ENCODE measurements around the gene POLN. TPM values are rescaled to one million over a fixed set of nuclear protein-coding genes. Genes with fewer than 3 reads are reported as not detected.

POLN gene
- total RNA-seq, 4 donors from 2014 or later, result 0.27 to 2.6 (median 1.4) TPM

DNA sequence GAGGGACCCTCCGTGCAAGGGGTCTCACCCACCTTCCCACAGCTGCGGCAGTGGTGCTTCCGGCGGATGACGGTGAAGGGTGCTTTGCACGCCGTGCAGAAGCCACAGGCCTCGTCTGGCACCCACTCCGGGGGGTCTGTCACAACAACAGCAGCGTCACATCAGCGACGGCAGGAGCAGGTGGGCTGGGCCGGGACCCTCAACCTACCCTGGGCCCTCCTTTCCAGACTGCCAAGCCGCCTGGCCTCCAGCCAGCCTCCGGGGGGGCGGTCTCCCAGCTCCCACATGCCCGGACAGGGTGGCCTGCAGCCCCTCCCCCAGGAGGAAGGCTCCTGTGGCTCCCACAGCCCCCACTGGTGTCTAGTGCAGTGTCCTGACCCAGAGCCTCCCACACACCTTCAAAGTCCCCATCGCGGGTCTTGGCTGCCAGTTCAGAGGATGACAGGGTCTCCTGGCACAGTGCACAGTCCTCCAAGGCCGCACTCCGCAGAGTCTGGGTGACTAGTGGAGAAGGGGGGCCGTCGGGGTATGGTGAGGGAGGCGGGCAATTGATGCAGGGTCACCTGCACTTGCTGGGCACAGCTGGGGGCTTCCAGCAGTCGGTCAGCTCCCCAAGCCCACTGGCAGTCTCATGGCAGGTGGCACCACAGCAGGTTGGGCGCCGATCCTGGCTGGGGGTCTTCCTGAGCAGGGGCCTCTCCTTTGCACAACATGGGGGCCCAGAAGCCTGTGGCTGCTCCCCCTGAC, 29.5 kb upstream of the POLN start:
- Histone ChIP-seq H3K27me3 (no peaks in the 10 kb centered on the region), H3K4me3 (no peak overlapping the region), H3K4me1 (peaks cover 0 to 4% (median under 1%) of the 10 kb centered on the region in 4 donors), H3K36me3 (no peaks in the 10 kb centered on the region), H3K27ac (no peak overlapping the region), H3K9me3 (no peaks in the 10 kb centered on the region)
- no peak for DNase-seq
- no peak for TF ChIP-seq POLR2A (IDR thresholded peaks at IDR 0.05)
- no peak for TF ChIP-seq POLR2AphosphoS5 (IDR thresholded peaks at IDR 0.05)
- no peak for TF ChIP-seq EP300 (IDR thresholded peaks at IDR 0.05; ENCODE audit: low read depth)
- TF ChIP-seq, protein P1, sequence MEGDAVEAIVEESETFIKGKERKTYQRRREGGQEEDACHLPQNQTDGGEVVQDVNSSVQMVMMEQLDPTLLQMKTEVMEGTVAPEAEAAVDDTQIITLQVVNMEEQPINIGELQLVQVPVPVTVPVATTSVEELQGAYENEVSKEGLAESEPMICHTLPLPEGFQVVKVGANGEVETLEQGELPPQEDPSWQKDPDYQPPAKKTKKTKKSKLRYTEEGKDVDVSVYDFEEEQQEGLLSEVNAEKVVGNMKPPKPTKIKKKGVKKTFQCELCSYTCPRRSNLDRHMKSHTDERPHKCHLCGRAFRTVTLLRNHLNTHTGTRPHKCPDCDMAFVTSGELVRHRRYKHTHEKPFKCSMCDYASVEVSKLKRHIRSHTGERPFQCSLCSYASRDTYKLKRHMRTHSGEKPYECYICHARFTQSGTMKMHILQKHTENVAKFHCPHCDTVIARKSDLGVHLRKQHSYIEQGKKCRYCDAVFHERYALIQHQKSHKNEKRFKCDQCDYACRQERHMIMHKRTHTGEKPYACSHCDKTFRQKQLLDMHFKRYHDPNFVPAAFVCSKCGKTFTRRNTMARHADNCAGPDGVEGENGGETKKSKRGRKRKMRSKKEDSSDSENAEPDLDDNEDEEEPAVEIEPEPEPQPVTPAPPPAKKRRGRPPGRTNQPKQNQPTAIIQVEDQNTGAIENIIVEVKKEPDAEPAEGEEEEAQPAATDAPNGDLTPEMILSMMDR (IDR thresholded peaks at IDR 0.05), result no peak
- in situ Hi-C loops (cut with MboI; ENCODE audit: low pct_ligation_motif_present in 1 of 4, low pct_unique_long_range_greater_than_20kb in 1 of 4, low sequenced_read_pairs in 3 of 4) (loop anchor here in 1 of 4 donors (10.0 kb wide), 1 partner anchor 47 kb away; no protein-coding TSS in a partner anchor), intact Hi-C loops (cut with DNase I; ENCODE audit: low total_unique reads) (no loop called here)
- WGBS, 2 donors (ENCODE audit: low coverage in 1 of 2), result 89% methylated on average over 22 of the region's 27 CpGs; no CpG with 5 or more reads in 1 of the 2 donors

DNA sequence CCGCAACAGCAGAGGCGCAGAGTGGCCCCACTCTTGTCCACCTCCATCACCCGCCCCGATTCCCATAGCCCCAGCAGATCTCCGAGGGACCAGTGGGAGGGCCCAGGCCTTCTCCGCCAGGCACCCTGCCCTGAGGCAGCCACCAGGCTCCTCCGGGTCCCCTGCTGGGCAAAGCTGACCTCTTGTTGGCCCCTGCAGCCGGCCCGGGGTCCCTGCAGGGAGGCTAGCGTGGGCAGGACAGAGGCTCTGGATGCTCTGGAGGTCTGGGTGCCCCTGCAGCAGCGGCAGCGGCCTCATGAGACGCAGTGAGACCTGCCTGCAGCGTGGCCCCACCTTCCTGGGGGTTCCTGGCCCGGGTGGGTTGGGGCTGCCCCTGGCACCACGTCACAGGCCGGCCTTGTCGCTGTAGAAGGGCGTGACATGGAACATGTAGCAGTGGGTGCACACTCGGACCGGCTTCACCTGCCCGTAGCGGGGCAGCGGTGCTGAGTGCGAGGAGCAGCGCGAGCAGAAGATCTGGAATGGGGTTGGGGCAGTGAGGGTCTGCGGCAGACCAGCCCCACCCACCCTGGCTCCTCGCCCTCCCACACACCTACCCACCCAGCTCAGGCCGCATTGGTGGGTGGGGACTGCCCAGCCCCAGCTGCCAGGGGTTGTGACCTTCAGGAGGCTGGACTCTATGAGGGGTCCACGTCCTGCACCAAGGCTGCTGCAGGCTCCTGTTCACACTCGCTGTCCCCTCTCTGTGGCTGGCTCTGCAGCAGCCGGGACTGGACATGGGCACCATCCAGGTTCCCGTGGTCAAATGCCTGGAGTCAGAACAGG, 28.6 kb upstream of the POLN start:
- H3K27me3 ChIP-seq, result no peaks in the 10 kb centered on the region
- TF ChIP-seq, protein P1 (IDR thresholded peaks at IDR 0.05), result no peak
- TF ChIP-seq EP300 (IDR thresholded peaks at IDR 0.05; ENCODE audit: low read depth), result no peak
- TF ChIP-seq POLR2A (IDR thresholded peaks at IDR 0.05), result no peak
- TF ChIP-seq POLR2AphosphoS5 (IDR thresholded peaks at IDR 0.05), result no peak
- DNase-seq, result no peak
- in situ Hi-C loops (cut with MboI; ENCODE audit: low pct_ligation_motif_present in 1 of 4, low pct_unique_long_range_greater_than_20kb in 1 of 4, low sequenced_read_pairs in 3 of 4) (loop anchor here in 1 of 4 donors (10.0 kb wide), 1 partner anchor 46 kb away; no protein-coding TSS in a partner anchor), intact Hi-C loops (cut with DNase I; ENCODE audit: low total_unique reads) (no loop called here)
- peaks cover 6 to 13% (median 9%) of the 10 kb centered on the region in 4 donors for H3K4me1 ChIP-seq
- H3K9me3 ChIP-seq, result no peaks in the 10 kb centered on the region
- H3K27ac ChIP-seq, result no peak overlapping the region
- WGBS, 2 donors (ENCODE audit: low coverage in 1 of 2), result 92% methylated on average over 20 of the region's 34 CpGs; no CpG with 5 or more reads in 1 of the 2 donors
- H3K36me3 ChIP-seq, result no peaks in the 10 kb centered on the region
- no peak overlapping the region for H3K4me3 ChIP-seq

DNA sequence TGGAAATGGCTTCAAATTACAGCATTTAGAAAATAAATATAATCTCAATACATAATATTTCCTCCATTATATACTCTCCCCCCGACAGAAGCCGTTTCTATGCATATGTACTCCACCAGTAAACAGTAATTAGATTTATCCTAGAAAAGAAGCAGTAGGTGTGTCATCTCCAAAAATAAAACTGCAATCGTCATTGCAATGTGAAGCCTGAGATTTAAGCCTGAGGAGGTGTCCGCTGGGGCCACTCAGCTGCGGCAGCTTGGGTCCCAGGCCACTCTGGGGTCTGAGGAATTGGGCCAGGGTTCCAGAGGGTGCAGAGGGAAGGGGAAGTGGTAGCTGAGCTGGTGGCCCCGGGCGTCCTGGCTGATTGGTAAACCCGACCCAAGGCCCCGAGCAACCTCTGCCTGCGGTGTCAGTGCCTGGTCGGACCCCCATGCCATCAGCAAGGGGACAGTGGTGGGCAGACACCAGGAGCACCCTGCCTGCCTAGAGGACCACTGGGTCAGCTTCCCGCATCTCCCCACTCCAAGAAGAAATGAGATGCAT, 27.8 kb upstream of the POLN start:
- intact Hi-C loops (cut with DNase I; ENCODE audit: low total_unique reads) (no loop called here), in situ Hi-C loops (cut with MboI; ENCODE audit: low pct_ligation_motif_present in 1 of 4, low pct_unique_long_range_greater_than_20kb in 1 of 4, low sequenced_read_pairs in 3 of 4) (loop anchor here in 1 of 4 donors (10.0 kb wide), 1 partner anchor 45 kb away; no protein-coding TSS in a partner anchor)
- Histone ChIP-seq H3K27me3 (no peaks in the 10 kb centered on the region), H3K4me3 (no peak overlapping the region), H3K36me3 (no peaks in the 10 kb centered on the region), H3K9me3 (no peaks in the 10 kb centered on the region), H3K4me1 (peaks cover 6 to 19% (median 9%) of the 10 kb centered on the region in 4 donors), H3K27ac (no peak overlapping the region)
- DNase-seq, result no peak
- TF ChIP-seq EP300 (IDR thresholded peaks at IDR 0.05; ENCODE audit: low read depth), result no peak
- TF ChIP-seq, protein P1 (IDR thresholded peaks at IDR 0.05), result no peak
- no peak for TF ChIP-seq POLR2AphosphoS5 (IDR thresholded peaks at IDR 0.05)
- WGBS, 2 donors (ENCODE audit: low coverage in 1 of 2), result 85% methylated on average over 12 of the region's 12 CpGs; no CpG with 5 or more reads in 1 of the 2 donors

DNA sequence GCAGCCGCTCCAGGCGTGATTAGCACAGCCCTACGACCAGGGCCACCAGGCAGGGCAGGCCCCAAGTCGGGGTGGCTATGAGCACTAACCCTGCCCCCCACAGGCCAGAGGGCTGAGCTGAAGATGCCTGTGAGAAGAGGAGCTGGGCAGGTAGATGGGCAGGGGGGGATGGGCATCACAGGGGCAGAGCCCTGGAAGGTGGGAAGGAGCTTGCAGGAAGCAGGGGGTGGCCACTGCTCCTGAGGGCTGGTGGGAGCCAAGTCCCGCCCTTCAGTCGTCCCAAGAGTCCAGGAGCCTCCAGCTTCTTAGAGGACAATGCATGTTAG, 27.2 kb upstream of the POLN start:
- in situ Hi-C loops (cut with MboI; ENCODE audit: low pct_ligation_motif_present in 1 of 4, low pct_unique_long_range_greater_than_20kb in 1 of 4, low sequenced_read_pairs in 3 of 4) (no loop called here), intact Hi-C loops (cut with DNase I; ENCODE audit: low total_unique reads) (no loop called here)
- H3K27me3 ChIP-seq, result no peaks in the 10 kb centered on the region
- H3K4me3 ChIP-seq, result no peak overlapping the region
- H3K4me1 ChIP-seq, result peaks cover 6 to 19% (median 9%) of the 10 kb centered on the region in 4 donors
- DNase-seq, result no peak
- TF ChIP-seq, protein P1 (IDR thresholded peaks at IDR 0.05), result no peak
- TF ChIP-seq POLR2AphosphoS5 (IDR thresholded peaks at IDR 0.05) (no peak), EP300 (IDR thresholded peaks at IDR 0.05; ENCODE audit: low read depth) (no peak), POLR2A (IDR thresholded peaks at IDR 0.05) (no peak)
- no peak overlapping the region for H3K27ac ChIP-seq
- WGBS, 2 donors (ENCODE audit: low coverage in 1 of 2), result 73% methylated on average over 6 of the region's 6 CpGs; no CpG with 5 or more reads in 1 of the 2 donors
- no peaks in the 10 kb centered on the region for H3K36me3 ChIP-seq
- no peaks in the 10 kb centered on the region for H3K9me3 ChIP-seq

All from transverse colon (tissue), 4 donors.